ENCODE measurements around the gene FLYWCH1.

Gene FLYWCH1

GRCh38 chr16:2987286-2987685 is 75.6 kb downstream of the FLYWCH1 start:
- DNase-seq = no peak

GRCh38 chr16:2987833-2988232 is 76.1 kb downstream of the FLYWCH1 start:
- no peak for DNase-seq

- no peak for DNase-seq
These were observed 76.9 kb downstream of the FLYWCH1 start for GRCh38 chr16:2988590-2989099.

- DNase-seq = no peak
These were observed 79.2 kb downstream of the FLYWCH1 start for GRCh38 chr16:2990891-2991290.

- DNase-seq = no peak
These were observed 80.0 kb downstream of the FLYWCH1 start for GRCh38 chr16:2991566-2992261.

- DNase-seq = no peak
These were observed 80.8 kb downstream of the FLYWCH1 start for GRCh38 chr16:2992383-2993081.

GRCh38 chr16:2996298-2996697 is 84.6 kb downstream of the FLYWCH1 start:
- DNase-seq = no peak

- no peak for DNase-seq
These were observed 88.2 kb downstream of the FLYWCH1 start for GRCh38 chr16:2999929-3000328.

GRCh38 chr16:3000540-3000939 is 88.8 kb downstream of the FLYWCH1 start:
- no peak for DNase-seq

Measured in NCI-H1930 (cell line).